ENCODE results near the gene AJM1. TPM values are rescaled to one million over a fixed set of nuclear protein-coding genes. Genes with fewer than 3 reads are reported as not detected.

The AJM1 gene
- total and polyA plus RNA-seq, 2 of the 8 experiments (the other 6 are each of a cell fraction or from before 2014, with no cell fraction given) = 0.12 to 0.97 TPM

- TF ChIP-seq CHD1 (IDR thresholded peaks at IDR 0.05; ENCODE audit: low read depth, low read length) (no peak), RXRA (IDR thresholded peaks at IDR 0.05; ENCODE audit: insufficient read depth, low read depth, low read length) (no peak), NRF1 (IDR thresholded peaks at IDR 0.05; ENCODE audit: low read depth, low read length) (no peak), HDAC2 (IDR thresholded peaks at IDR 0.05; ENCODE audit: borderline replicate concordance in 1 of 2, low read depth in 2 of 2, low read length in 2 of 2) (no peak), EP300 (IDR thresholded peaks at IDR 0.05; ENCODE audit: borderline replicate concordance in 1 of 2, low read depth in 2 of 2, low read length in 2 of 2) (no peak), SP4 (IDR thresholded peaks at IDR 0.05; ENCODE audit: low read length) (no peak)
Observed at GRCh38 chr9:136795000-136795348, 47.3 kb upstream of the AJM1 start (continued).

All from H1 (cell line).